Loucy (cell line): ENCODE data around the gene TACR2.

ENCODE experiments used
- H2AFZ ChIP-seq: fragments of 200-600 bp; sonication (generic); 2 replicates; pipeline ENCODE4 v1.6.0; 2016; ENCODE audit warnings: antibody characterized with exemption, mild to moderate bottlenecking, low read length, moderate library complexity
- H3F3A ChIP-seq: fragments of 200-600 bp; 2 replicates; pipeline ENCODE4 v1.6.0; 2016; ENCODE audit warnings: antibody characterized with exemption, low read depth, mild to moderate bottlenecking
- H3K27me3 ChIP-seq: fragments of 200-600 bp; sonication (generic); 2 replicates; pipeline ENCODE4 v1.6.1; 2014; ENCODE audit warnings: low read length, mild to moderate bottlenecking; ENCODE audit not compliant: insufficient read depth, poor library complexity, severe bottlenecking
- H3K36me3 ChIP-seq: fragments of 200-600 bp; sonication (generic); 2 replicates; pipeline ENCODE4 v1.6.1; 2016; ENCODE audit warnings: low read length; ENCODE audit not compliant: insufficient read depth
- H3K4me1 ChIP-seq: fragments of 200-600 bp; sonication (generic); 2 replicates; pipeline ENCODE4 v1.5.1; 2014; ENCODE audit warnings: low read length, mild to moderate bottlenecking; ENCODE audit not compliant: insufficient read depth, poor library complexity, severe bottlenecking
- H3K4me2 ChIP-seq: fragments of 200-600 bp; sonication (generic); 2 replicates; pipeline ENCODE4 v1.6.0; 2014; ENCODE audit warnings: antibody characterized with exemption, low read length, low read depth, mild to moderate bottlenecking; ENCODE audit not compliant: poor library complexity, severe bottlenecking
- H3K4me3 ChIP-seq: fragments of 200-600 bp; sonication (generic); 2 replicates; pipeline ENCODE4 v1.5.1; 2014; ENCODE audit warnings: low read length, mild to moderate bottlenecking, mixed read lengths; ENCODE audit not compliant: poor library complexity, severe bottlenecking
- H3K79me2 ChIP-seq: fragments of 200-600 bp; sonication (generic); 2 replicates; pipeline ENCODE4 v1.6.1; 2014; ENCODE audit warnings: low read length; ENCODE audit not compliant: insufficient read depth
- H3K9ac ChIP-seq: fragments of 200-600 bp; sonication (generic); 2 replicates; pipeline ENCODE4 v1.6.0; 2014; ENCODE audit warnings: mild to moderate bottlenecking, low read depth, low read length, moderate library complexity; ENCODE audit not compliant: poor library complexity, severe bottlenecking
- H3K9me2 ChIP-seq: fragments of 200-600 bp; sonication (generic); replicated peaks from 2 replicates; pipeline ENCODE4 v1.6.1; 2016; ENCODE audit warnings: low read depth, low read length, mixed read lengths
- H3K9me3 ChIP-seq: fragments of 200-600 bp; sonication (generic); 2 replicates; pipeline ENCODE4 v1.6.1; 2014; ENCODE audit warnings: mild to moderate bottlenecking, antibody characterized with exemption, low read length, low read depth; ENCODE audit not compliant: insufficient read depth
- H4K20me1 ChIP-seq: fragments of 200-600 bp; sonication (generic); 2 replicates; pipeline ENCODE4 v1.6.0; 2014; ENCODE audit warnings: antibody characterized with exemption, low read length, mild to moderate bottlenecking; ENCODE audit not compliant: insufficient read depth, poor library complexity, severe bottlenecking
- CTCF ChIP-seq: fragments of 200-600 bp; sonication (generic); conservative IDR thresholded peaks from 2 replicates; pipeline ENCODE4 v1.5.1; 2014; ENCODE audit warnings: mild to moderate bottlenecking, antibody characterized with exemption, low read length
- EZH2phosphoT487 ChIP-seq: fragments of 200-600 bp; IDR thresholded peaks from 2 replicates; pipeline ENCODE4 v1.6.1; 2018; ENCODE audit warnings: antibody characterized with exemption, mild to moderate bottlenecking, moderate library complexity, borderline replicate concordance

Gene TACR2

GRCh38 chr10:69413221-69413865, 3.4 kb downstream of the TACR2 start:
- Histone ChIP-seq H3K4me2 (peak overlapping the region; percentile 35), H2AFZ (0 out of 2 replicates have a peak overlapping the region, but pooled peaks have one; percentile 22), H3K9ac (no peak overlapping the region)

GRCh38 chr10:69412232-69412790, 4.4 kb downstream of the TACR2 start:
- H3K4me2 ChIP-seq: no peak overlapping the region
- TF ChIP-seq EZH2phosphoT487 (no peak), CTCF (no peak)
- no peak overlapping the region for H2AFZ ChIP-seq
- no peaks in the 10 kb centered on the region for H4K20me1 ChIP-seq
- H3K9me3 ChIP-seq: no peaks in the 10 kb centered on the region
- H3K27me3 ChIP-seq: no peaks in the 10 kb centered on the region
- no peak overlapping the region for H3K4me3 ChIP-seq
- no peak overlapping the region for H3K9ac ChIP-seq
- H3K36me3 ChIP-seq: no peaks in the 10 kb centered on the region
- H3F3A ChIP-seq: no peaks in the 10 kb centered on the region
- no peaks in the 10 kb centered on the region for H3K79me2 ChIP-seq
- H3K4me1 ChIP-seq: peaks cover 22% of the 10 kb centered on the region
- no peaks in the 10 kb centered on the region for H3K9me2 ChIP-seq

More at GRCh38 chr10:69413221-69413865, 3.4 kb downstream of the TACR2 start:
- Histone ChIP-seq H4K20me1 (no peaks in the 10 kb centered on the region), H3K9me2 (no peaks in the 10 kb centered on the region), H3K4me3 (no peak overlapping the region), H3F3A (no peaks in the 10 kb centered on the region), H3K36me3 (no peaks in the 10 kb centered on the region), H3K9me3 (no peaks in the 10 kb centered on the region), H3K4me1 (peaks cover 16% of the 10 kb centered on the region), H3K27me3 (no peaks in the 10 kb centered on the region), H3K79me2 (no peaks in the 10 kb centered on the region)
- TF ChIP-seq CTCF: peak; percentile 81
- no peak for TF ChIP-seq EZH2phosphoT487

- Histone ChIP-seq H3K9me3 (no peaks in the 10 kb centered on the region), H3K9me2 (no peaks in the 10 kb centered on the region), H2AFZ (no peak overlapping the region), H3K4me2 (no peak overlapping the region), H3K9ac (no peak overlapping the region), H3K79me2 (no peaks in the 10 kb centered on the region), H3F3A (no peaks in the 10 kb centered on the region), H3K4me1 (peaks cover 22% of the 10 kb centered on the region), H4K20me1 (no peaks in the 10 kb centered on the region), H3K4me3 (no peak overlapping the region), H3K27me3 (no peaks in the 10 kb centered on the region), H3K36me3 (no peaks in the 10 kb centered on the region)
- no peak for TF ChIP-seq EZH2phosphoT487
- TF ChIP-seq CTCF: no peak
Measured at GRCh38 chr10:69411476-69411875, 5.2 kb downstream of the TACR2 start.
